Measurements from ENCODE around the gene PTPRA.
A peak's percentile ranks its signal among the peaks of the same experiment; 100 is the strongest.

DNA sequence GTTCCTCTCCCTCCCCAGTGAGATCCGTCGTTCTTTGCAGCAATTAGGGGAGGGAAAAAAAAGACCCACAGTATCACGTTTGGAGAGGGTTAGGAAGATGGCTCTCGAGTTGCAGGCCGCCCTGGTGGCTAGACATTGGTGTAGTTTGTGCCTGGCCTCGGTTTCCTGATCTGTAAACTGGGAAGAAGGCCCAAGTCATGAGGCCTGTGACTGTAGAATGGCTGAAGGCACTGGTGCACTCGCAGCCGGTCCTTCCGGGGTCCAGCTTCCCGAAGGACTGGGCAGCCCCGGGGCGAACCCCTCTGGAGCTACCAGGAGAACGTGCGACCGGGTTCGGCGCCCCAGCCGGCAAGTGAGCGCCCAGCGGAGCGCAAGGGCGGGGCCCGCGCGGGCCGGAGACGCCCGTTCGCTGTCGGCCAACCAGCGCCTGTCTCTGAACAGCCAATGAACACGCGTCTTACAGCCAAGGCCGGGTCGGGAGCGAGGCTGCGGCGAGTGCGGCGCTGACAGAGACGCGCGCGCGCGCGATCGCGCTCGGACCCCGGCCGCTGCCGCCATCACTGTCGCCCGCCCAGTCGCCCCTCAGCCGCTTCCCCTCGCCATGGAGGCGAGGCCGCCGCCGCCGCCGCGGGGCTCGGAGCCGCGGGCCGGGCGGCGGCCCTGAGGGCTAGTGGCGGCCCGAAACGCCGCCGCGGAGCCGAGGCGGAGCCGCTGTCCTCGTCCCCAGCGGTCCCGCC lies at the start of gene PTPRA:
- TF ChIP-seq, protein P1, sequence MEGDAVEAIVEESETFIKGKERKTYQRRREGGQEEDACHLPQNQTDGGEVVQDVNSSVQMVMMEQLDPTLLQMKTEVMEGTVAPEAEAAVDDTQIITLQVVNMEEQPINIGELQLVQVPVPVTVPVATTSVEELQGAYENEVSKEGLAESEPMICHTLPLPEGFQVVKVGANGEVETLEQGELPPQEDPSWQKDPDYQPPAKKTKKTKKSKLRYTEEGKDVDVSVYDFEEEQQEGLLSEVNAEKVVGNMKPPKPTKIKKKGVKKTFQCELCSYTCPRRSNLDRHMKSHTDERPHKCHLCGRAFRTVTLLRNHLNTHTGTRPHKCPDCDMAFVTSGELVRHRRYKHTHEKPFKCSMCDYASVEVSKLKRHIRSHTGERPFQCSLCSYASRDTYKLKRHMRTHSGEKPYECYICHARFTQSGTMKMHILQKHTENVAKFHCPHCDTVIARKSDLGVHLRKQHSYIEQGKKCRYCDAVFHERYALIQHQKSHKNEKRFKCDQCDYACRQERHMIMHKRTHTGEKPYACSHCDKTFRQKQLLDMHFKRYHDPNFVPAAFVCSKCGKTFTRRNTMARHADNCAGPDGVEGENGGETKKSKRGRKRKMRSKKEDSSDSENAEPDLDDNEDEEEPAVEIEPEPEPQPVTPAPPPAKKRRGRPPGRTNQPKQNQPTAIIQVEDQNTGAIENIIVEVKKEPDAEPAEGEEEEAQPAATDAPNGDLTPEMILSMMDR (IDR thresholded peaks at IDR 0.05; ENCODE audit: low read depth, low read length, missing input control), result no peak
- TF ChIP-seq RAD21 (IDR thresholded peaks at IDR 0.05) (no peak), SP1 (IDR thresholded peaks at IDR 0.05) (peak; percentile 53), MAX (IDR thresholded peaks at IDR 0.05) (no peak), GABPA (IDR thresholded peaks at IDR 0.05 in 1 of 2, conservative IDR thresholded peaks at IDR 0.05 in 1 of 2) (no peak), EGR1 (IDR thresholded peaks at IDR 0.05; ENCODE audit: low read depth in 2 of 2) (no peak), TAF1 (conservative IDR thresholded peaks at IDR 0.05) (no peak), YY1 (IDR thresholded peaks at IDR 0.05) (no peak), RXRA (IDR thresholded peaks at IDR 0.05) (no peak), FOXA1 (IDR thresholded peaks at IDR 0.05) (no peak)
- TF ChIP-seq, protein P2, sequence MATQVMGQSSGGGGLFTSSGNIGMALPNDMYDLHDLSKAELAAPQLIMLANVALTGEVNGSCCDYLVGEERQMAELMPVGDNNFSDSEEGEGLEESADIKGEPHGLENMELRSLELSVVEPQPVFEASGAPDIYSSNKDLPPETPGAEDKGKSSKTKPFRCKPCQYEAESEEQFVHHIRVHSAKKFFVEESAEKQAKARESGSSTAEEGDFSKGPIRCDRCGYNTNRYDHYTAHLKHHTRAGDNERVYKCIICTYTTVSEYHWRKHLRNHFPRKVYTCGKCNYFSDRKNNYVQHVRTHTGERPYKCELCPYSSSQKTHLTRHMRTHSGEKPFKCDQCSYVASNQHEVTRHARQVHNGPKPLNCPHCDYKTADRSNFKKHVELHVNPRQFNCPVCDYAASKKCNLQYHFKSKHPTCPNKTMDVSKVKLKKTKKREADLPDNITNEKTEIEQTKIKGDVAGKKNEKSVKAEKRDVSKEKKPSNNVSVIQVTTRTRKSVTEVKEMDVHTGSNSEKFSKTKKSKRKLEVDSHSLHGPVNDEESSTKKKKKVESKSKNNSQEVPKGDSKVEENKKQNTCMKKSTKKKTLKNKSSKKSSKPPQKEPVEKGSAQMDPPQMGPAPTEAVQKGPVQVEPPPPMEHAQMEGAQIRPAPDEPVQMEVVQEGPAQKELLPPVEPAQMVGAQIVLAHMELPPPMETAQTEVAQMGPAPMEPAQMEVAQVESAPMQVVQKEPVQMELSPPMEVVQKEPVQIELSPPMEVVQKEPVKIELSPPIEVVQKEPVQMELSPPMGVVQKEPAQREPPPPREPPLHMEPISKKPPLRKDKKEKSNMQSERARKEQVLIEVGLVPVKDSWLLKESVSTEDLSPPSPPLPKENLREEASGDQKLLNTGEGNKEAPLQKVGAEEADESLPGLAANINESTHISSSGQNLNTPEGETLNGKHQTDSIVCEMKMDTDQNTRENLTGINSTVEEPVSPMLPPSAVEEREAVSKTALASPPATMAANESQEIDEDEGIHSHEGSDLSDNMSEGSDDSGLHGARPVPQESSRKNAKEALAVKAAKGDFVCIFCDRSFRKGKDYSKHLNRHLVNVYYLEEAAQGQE (IDR thresholded peaks at IDR 0.05), result no peak
- TF ChIP-seq, protein P3, sequence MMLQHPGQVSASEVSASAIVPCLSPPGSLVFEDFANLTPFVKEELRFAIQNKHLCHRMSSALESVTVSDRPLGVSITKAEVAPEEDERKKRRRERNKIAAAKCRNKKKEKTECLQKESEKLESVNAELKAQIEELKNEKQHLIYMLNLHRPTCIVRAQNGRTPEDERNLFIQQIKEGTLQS (IDR thresholded peaks at IDR 0.05), result no peak
- TF ChIP-seq, protein P4, sequence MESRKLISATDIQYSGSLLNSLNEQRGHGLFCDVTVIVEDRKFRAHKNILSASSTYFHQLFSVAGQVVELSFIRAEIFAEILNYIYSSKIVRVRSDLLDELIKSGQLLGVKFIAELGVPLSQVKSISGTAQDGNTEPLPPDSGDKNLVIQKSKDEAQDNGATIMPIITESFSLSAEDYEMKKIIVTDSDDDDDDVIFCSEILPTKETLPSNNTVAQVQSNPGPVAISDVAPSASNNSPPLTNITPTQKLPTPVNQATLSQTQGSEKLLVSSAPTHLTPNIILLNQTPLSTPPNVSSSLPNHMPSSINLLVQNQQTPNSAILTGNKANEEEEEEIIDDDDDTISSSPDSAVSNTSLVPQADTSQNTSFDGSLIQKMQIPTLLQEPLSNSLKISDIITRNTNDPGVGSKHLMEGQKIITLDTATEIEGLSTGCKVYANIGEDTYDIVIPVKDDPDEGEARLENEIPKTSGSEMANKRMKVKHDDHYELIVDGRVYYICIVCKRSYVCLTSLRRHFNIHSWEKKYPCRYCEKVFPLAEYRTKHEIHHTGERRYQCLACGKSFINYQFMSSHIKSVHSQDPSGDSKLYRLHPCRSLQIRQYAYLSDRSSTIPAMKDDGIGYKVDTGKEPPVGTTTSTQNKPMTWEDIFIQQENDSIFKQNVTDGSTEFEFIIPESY (IDR thresholded peaks at IDR 0.05), result no peak
